22Rv1 (cell line): ENCODE measurements around the gene MAP2.

ENCODE experiments used
- H3K27ac ChIP-seq: fragments of 450-650 bp; 2 replicates; pipeline ENCODE4 v1.5.1; 2017
- ZFX ChIP-seq: fragments of 450-650 bp; IDR thresholded peaks from 2 replicates; pipeline ENCODE4 v1.6.1; 2017; ENCODE audit warnings: antibody characterized with exemption, borderline replicate concordance
- TF ChIP-seq, protein P1 (sequence below): fragments of 450-650 bp; IDR thresholded peaks from 2 replicates; pipeline ENCODE4 v1.5.1; 2017; ENCODE audit warnings: mild to moderate bottlenecking

Gene MAP2

DNA sequence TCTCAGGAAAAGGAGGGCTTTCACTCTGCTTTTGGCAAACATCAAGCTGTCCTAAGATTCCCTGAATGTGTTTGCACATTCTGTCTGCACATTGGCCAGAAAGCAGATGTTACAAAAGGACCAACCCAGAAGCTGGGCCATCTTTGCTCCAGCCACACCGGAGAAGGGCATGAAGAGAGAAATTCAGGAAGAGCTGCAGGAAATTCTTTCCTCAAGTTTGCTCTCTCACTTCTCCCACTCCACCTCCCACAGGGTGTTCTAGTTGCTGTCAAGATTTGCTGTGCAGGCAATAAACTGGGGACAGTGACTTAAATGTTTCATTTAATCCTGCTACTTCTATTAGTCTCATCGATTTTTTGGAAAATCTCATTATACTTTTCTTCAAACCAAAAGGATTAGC lies 210.1 kb downstream of the MAP2 start:
- no peak for TF ChIP-seq ZFX
- TF ChIP-seq, protein P1, sequence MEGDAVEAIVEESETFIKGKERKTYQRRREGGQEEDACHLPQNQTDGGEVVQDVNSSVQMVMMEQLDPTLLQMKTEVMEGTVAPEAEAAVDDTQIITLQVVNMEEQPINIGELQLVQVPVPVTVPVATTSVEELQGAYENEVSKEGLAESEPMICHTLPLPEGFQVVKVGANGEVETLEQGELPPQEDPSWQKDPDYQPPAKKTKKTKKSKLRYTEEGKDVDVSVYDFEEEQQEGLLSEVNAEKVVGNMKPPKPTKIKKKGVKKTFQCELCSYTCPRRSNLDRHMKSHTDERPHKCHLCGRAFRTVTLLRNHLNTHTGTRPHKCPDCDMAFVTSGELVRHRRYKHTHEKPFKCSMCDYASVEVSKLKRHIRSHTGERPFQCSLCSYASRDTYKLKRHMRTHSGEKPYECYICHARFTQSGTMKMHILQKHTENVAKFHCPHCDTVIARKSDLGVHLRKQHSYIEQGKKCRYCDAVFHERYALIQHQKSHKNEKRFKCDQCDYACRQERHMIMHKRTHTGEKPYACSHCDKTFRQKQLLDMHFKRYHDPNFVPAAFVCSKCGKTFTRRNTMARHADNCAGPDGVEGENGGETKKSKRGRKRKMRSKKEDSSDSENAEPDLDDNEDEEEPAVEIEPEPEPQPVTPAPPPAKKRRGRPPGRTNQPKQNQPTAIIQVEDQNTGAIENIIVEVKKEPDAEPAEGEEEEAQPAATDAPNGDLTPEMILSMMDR = no peak
- H3K27ac ChIP-seq = no peak overlapping the region

DNA sequence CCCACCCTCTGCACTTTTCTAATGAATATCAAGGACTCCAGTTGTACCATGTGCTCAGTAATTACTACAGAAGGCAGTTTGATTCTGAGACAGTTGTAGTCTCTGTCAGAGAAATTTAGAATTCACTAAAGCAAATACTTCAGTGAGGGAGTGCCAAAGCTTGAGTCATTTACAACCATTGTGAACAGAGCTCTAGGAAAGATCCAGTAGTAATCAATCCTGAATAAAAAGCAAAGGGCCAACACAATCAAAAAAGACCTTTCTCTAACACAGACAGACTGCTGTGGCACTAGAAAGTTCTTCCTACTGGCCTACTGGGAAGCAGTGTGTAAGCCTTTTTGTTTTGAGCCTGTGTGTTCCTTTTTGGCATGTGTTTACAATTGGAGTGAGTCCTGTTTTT lies 212.2 kb downstream of the MAP2 start:
- no peak overlapping the region for H3K27ac ChIP-seq
- TF ChIP-seq, protein P1 = no peak
- TF ChIP-seq ZFX = no peak

DNA sequence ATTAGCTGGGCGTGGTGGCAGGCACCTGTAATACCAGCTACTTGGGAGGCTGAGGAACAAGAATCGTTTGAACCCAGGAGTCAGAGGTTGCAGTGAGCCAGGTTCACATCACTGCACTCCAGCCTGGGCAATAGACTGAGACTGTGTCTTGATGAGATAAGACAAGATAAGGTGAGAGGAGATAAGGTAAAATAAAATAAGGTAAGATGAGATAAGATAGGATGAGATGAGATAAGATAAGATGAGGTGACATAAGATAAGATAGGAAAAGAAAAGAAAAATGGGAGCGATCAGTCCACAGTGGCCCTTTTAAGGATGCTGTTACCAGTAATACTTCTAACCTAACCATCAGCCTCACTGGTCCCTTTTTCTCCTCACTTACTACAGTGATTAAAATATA lies 213.4 kb downstream of the MAP2 start:
- no peak for TF ChIP-seq ZFX
- no peak overlapping the region for H3K27ac ChIP-seq

DNA sequence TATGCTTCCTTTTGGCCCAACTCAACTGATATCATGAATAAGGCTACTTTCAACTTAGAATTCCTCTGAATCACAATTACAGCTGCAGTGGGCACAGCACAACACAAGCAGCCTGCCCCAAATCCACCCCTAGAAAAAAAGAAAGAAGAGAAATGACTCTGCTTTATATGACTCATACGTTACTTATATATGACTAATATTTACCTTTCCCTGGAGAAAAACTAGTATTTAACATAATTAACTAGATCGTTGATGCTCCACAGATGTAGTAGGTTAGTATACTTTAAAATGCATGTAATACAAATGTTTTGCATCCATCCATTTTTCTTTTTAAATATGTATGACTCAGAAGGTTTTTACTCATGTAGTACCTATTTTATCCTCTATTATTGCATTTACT lies 214.5 kb downstream of the MAP2 start:
- TF ChIP-seq, protein P1 = no peak
- TF ChIP-seq ZFX = no peak
- no peak overlapping the region for H3K27ac ChIP-seq

DNA sequence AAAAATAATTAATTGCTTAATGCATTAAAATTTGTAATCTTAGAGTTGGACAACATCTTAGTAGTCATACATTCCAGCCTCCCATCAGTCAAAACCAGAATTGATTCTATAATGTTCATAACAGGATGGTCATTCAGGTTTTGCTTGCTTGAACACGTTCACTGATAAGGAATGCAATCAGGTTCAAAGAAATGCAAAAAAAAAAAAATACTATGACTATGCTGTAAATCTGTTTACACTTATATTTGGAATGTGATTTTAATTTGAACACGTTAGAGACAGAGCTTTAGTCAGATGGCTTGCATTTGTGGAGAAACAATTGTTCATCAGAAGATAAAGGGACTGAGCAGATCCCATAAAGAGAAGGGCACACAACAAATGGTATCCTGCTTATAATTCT lies 216.5 kb downstream of the MAP2 start:
- TF ChIP-seq, protein P1 = no peak
- no peak for TF ChIP-seq ZFX

DNA sequence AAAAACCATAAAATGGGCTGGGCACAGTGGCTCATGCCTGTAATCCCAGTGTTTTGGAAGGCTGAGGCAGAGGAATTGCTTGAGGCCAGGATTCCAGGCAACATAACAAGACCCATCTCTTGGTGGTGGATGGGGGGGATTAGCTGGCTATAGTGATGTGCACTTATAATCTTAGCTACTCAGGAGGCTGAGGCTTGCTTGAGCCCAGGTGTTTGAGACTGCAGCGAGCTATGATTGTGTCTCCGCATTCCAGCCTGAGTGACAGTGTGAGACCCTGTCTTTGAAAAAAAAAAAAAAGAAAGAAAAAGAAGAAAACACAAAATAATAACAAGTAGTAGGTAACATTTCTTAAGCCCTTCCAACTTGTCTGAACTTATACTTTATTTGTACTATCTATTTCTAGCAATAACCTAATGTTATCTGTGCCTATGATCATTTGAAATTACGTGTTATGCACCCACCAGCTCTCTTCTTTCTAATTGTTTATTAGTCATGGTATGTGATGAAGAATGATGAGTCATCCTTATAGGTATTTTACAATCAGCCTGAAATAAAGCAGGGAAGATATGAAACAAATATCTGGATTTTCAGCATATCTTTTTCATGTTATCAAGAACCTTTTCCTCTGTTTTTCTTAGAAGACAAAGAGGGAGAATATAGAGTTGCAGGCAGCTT lies 218.4 kb downstream of the MAP2 start:
- no peak overlapping the region for H3K27ac ChIP-seq
- TF ChIP-seq, protein P1 = no peak
- TF ChIP-seq ZFX = no peak

More for the DNA sequence above, 216.5 kb downstream of the MAP2 start:
- no peak overlapping the region for H3K27ac ChIP-seq

DNA sequence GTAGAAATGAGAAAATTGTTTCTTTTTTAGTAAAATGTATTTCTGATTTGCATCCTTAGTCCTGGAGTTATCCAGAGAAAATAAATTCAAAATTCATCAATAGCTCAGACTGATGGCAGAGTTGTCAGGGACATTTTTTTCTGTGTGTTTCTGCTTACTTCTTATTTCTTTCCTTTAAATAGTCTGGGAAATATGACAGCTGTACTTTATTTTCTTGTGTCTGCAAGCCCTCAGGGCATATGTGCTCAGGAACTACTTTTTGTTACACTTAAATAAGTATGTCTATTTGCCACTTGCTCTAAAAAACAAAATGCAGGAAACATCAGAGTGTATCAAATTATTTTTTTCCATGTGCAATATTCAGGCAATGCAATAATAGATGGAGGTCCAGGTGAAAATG lies 221.0 kb downstream of the MAP2 start:
- no peak overlapping the region for H3K27ac ChIP-seq
- TF ChIP-seq, protein P1 = no peak
- TF ChIP-seq ZFX = no peak

DNA sequence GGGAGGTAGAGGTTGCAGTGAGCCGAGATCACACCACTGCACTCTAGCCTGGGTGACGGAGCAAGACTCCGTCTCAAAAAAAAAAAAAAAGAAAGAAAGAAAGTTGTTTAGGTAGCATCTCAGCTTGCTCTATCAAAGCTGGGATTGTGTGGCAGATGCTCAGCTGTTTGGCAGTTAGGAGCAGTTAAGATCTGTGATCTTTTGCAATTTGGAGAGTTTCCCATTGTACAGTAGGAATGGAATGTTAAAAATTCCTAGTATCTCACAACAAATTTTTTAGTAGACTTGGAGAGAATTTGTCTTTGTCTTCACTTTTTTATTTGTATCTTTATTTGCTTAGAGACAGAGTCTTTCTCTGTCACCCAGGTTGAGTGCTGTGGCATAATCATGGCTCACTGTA lies 224.9 kb downstream of the MAP2 start:
- no peak for TF ChIP-seq ZFX
- TF ChIP-seq, protein P1 = no peak
- H3K27ac ChIP-seq = no peak overlapping the region
